Inflammatory macrophage treated with lipopolysaccharide for 1 hour (primary cell): ENCODE measurements around the gene CCDC187.
"Not testable (repeated sequence)": the region's sequence is repeated elsewhere in the genome, so short reads cannot be mapped to it uniquely, and the experiment has no call there.

Source experiments
- DNase-seq, 2 donors: peaks; one replicate each; pipeline ENCODE4 v3.0.0-alpha.2; 2020 to 2022

Gene CCDC187

GRCh38 chr9:136237486-136238341 lies 66.2 kb downstream of the CCDC187 start:
- no peak for DNase-seq

- DNase-seq: not testable (repeated sequence)
Observed at GRCh38 chr9:136236471-136237410, 67.2 kb downstream of the CCDC187 start.

- no peak for DNase-seq
Observed at GRCh38 chr9:136235709-136236455, 68.0 kb downstream of the CCDC187 start.

- no peak for DNase-seq
Observed at GRCh38 chr9:136235171-136235570, 68.7 kb downstream of the CCDC187 start.

GRCh38 chr9:136234597-136234996 lies 69.3 kb downstream of the CCDC187 start:
- DNase-seq: no peak

GRCh38 chr9:136233868-136234267 lies 70.0 kb downstream of the CCDC187 start:
- no peak for DNase-seq

GRCh38 chr9:136233411-136233810 lies 70.5 kb downstream of the CCDC187 start:
- DNase-seq: no peak

- no peak for DNase-seq
Observed at GRCh38 chr9:136232969-136233368, 70.9 kb downstream of the CCDC187 start.

GRCh38 chr9:136231478-136232297 lies 72.2 kb downstream of the CCDC187 start:
- peak; percentile 64 to 77 for DNase-seq

GRCh38 chr9:136230773-136231172 lies 73.1 kb downstream of the CCDC187 start:
- DNase-seq: no peak

- no peak for DNase-seq
Observed at GRCh38 chr9:136230365-136230764, 73.5 kb downstream of the CCDC187 start.

GRCh38 chr9:136229096-136230065 lies 74.5 kb downstream of the CCDC187 start:
- no peak for DNase-seq

- DNase-seq: no peak
Observed at GRCh38 chr9:136228107-136228875, 75.6 kb downstream of the CCDC187 start.

- DNase-seq: no peak
Observed at GRCh38 chr9:136226680-136227407, 77.0 kb downstream of the CCDC187 start.

GRCh38 chr9:136225748-136226679 lies 77.9 kb downstream of the CCDC187 start:
- DNase-seq: peak; percentile 15 to 50

GRCh38 chr9:136225366-136225747 lies 78.5 kb downstream of the CCDC187 start:
- no peak for DNase-seq

- no peak for DNase-seq
Observed at GRCh38 chr9:136223871-136224640, 79.8 kb downstream of the CCDC187 start.
